ENCODE results near the gene CCNL2.

DNA sequence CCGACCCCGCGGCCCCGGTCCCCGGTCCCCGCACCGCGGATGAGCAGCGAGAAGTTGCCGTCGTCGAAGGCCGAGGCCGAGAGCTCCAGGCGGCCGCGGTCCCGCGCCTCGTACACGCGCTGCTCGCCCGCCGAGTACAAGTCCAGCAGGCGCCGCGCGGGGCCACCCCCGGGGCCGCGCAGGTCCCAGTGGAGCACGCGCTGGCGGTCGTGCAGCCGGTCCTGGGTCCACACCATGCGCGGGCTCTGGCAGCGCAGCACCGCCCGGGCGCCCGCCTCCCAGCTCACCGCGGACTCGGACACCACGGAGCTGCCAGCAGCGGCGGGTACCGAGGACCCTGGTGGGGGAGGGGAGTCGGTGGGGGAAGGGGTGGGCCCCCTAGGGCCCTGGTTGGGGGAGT lies 43.7 kb downstream of the CCNL2 start:
- no peak for TF ChIP-seq CTCF (IDR thresholded peaks at IDR 0.05)
- TF ChIP-seq POLR2A (IDR thresholded peaks at IDR 0.05), result no peak
- no peak for TF ChIP-seq EP300 (IDR thresholded peaks at IDR 0.05)
